Activated CD4-positive, alpha-beta T cell treated with anti-CD3 and anti-CD28 coated beads for 36 hours (primary cell): ENCODE measurements around the gene HS2ST1. TPM values are rescaled to one million over a fixed set of nuclear protein-coding genes. Genes with fewer than 3 reads are reported as not detected.
"Not testable (repeated sequence)": the region's sequence is repeated elsewhere in the genome, so short reads cannot be mapped to it uniquely, and the experiment has no call there.

Experiments used
- ATAC-seq: fragments of 200-7000 bp; cut with Tn5 transposase; one replicate; pipeline ENCODE4 v1.10.0; 2021; ENCODE audit warnings: mild to moderate bottlenecking, moderate library complexity
- CTCF ChIA-PET: fragments of 350-600 bp; sonication (Branson Sonifier 250); formaldehyde crosslinking; loops from one replicate; lab custom pipeline; 2021; ENCODE audit warnings: antibody characterized with exemption; lab: Charles Lee
- POLR2A ChIA-PET: fragments of 350-600 bp; sonication (Branson Sonifier 250); formaldehyde crosslinking; loops from one replicate; lab custom pipeline; 2021; ENCODE audit warnings: antibody characterized with exemption, inconsistent platforms; lab: Charles Lee
- DNase-seq: peaks from one replicate; pipeline ENCODE4 v3.0.0-alpha.2; 2020
- H3K27ac Mint-ChIP-seq: one replicate; pipeline ENCODE4 v1.8.0; 2021; ENCODE audit warnings: mixed read lengths
- H3K27me3 Mint-ChIP-seq: one replicate; pipeline ENCODE4 v1.8.0; 2021; ENCODE audit warnings: mixed read lengths
- H3K36me3 Mint-ChIP-seq: one replicate; pipeline ENCODE4 v1.8.0; 2021; ENCODE audit warnings: low read depth, mixed read lengths
- H3K4me1 Mint-ChIP-seq: one replicate; pipeline ENCODE4 v1.8.0; 2021; ENCODE audit warnings: mixed read lengths
- H3K4me3 Mint-ChIP-seq: one replicate; pipeline ENCODE4 v1.8.0; 2021; ENCODE audit warnings: mild to moderate bottlenecking, moderate library complexity, mixed read lengths
- H3K9me3 Mint-ChIP-seq: one replicate; pipeline ENCODE4 v1.8.0; 2021; ENCODE audit warnings: low read depth, mixed read lengths
- intact Hi-C, 2 experiments: fragments of 100-400 bp; cut with DNase I in 1 of 2; cut with micrococcal nuclease in 1 of 2; formaldehyde crosslinking; loops; one replicate each; pipeline versions ENCODE4 v1.14.2 to v1.15.1; 2022 to 2024; cut with DNase I, micrococcal nuclease
- total RNA-seq, 2 experiments: library from RNA; stranded (reverse); gene quantifications; one replicate each; pipeline ENCODE4 v1.2.3, GENCODE V29; 2021

Gene HS2ST1
- total RNA-seq, 2 experiments from 2014 or later, result 21.3 to 22.2 TPM

DNA sequence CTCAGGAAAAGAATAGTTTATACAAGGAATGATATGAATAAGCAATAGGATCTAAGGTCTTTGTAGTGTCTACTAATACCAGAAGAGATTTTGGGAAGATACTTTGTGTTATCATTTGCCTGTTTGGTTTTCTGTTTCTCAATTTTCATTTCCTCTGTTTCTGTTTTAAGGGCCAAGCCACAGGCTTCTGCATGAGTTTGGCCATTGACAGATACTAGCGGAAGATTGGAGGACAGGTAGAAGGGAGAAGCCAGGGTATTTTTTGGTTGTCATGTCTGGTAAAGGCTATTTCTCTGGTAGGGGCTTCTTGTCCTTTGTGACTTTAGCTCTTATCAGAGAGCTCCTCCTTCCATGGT lies 51.4 kb downstream of the HS2ST1 start:
- Mint-ChIP-seq H3K4me1 (no peaks in the 10 kb centered on the region), H3K9me3 (no peaks in the 10 kb centered on the region), H3K27ac (no peak overlapping the region), H3K4me3 (no peak overlapping the region), H3K36me3 (no peaks in the 10 kb centered on the region), H3K27me3 (no peaks in the 10 kb centered on the region)
- CTCF ChIA-PET, result interaction anchor here (1.0 to 1.2 kb wide), 4 partner anchors 9 to 118 kb away, joined by 3 to 4 read pairs (median 4); no protein-coding TSS in a partner anchor
- no peak for ATAC-seq
- intact Hi-C loops, result loop anchor here (1.0 to 5.0 kb wide), 3 partner anchors 49 to 133 kb away; no protein-coding TSS in a partner anchor
- no peak for DNase-seq
- POLR2A ChIA-PET, result no interaction called here

DNA sequence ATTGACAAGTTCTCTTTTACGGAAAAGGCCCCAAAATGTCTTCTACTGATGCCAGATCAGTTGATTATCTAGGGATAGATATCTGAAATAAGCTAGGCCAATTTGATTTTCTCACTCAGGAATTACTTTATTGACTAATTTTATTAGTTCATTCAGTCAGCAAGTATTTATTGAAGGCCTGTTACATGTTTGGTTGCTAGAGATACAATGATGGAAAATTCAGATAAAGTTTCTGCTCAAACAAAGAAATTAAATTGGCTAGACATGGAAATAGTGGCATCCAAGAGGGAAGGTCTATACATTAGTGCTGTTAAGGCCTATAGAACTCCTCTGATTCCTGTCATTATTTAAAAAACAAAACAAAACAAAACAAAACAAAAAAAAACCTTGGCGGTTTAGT lies 56.5 kb downstream of the HS2ST1 start:
- Mint-ChIP-seq H3K27ac (no peak overlapping the region), H3K36me3 (no peaks in the 10 kb centered on the region), H3K27me3 (no peaks in the 10 kb centered on the region), H3K9me3 (no peaks in the 10 kb centered on the region), H3K4me1 (peaks cover 4% of the 10 kb centered on the region), H3K4me3 (no peak overlapping the region)
- POLR2A ChIA-PET, result no interaction called here
- intact Hi-C loops, result loop anchor here in 1 of 2 experiments (10.0 kb wide), 1 partner anchor 114 kb away; no protein-coding TSS in a partner anchor
- no peak for DNase-seq
- CTCF ChIA-PET, result interaction anchor here (0.6 kb wide), 1 partner anchor 293 kb away, joined by 5 read pairs; no protein-coding TSS in a partner anchor
- no peak for ATAC-seq

DNA sequence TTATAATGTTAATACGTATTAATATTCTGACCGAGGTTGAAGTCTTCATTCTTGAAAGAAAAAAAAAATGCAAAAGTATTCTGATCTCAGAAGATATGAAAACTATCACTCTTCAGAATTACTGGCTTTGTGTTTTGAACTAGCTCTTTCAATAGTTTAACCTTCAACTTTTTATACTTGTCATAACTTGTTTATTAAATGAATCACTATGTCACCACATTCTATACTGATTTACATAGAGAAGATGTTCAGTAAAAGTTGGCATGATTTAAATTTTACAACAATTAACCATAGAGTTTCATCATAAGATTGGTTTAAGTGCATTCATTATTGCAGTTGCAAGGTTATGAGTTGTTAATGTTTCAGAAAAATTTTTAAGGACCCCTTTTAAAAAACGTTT lies 57.3 kb downstream of the HS2ST1 start:
- H3K9me3 Mint-ChIP-seq, result no peaks in the 10 kb centered on the region
- no peak overlapping the region for H3K4me3 Mint-ChIP-seq
- CTCF ChIA-PET, result interaction anchor here (0.6 kb wide), 1 partner anchor 294 kb away, joined by 5 read pairs; no protein-coding TSS in a partner anchor
- H3K4me1 Mint-ChIP-seq, result peaks cover 4% of the 10 kb centered on the region
- peak; percentile 23 for ATAC-seq
- POLR2A ChIA-PET, result interaction anchor here (0.9 kb wide), 1 partner anchor 74 kb away, joined by 4 read pairs; no protein-coding TSS in a partner anchor
- no peaks in the 10 kb centered on the region for H3K36me3 Mint-ChIP-seq
- H3K27me3 Mint-ChIP-seq, result no peaks in the 10 kb centered on the region
- DNase-seq, result no peak
- intact Hi-C loops, result loop anchor here in 1 of 2 experiments (10.0 kb wide), 1 partner anchor 113 kb away; no protein-coding TSS in a partner anchor
- H3K27ac Mint-ChIP-seq, result no peak overlapping the region

- H3K4me1 Mint-ChIP-seq, result peaks cover 4% of the 10 kb centered on the region
- H3K9me3 Mint-ChIP-seq, result no peaks in the 10 kb centered on the region
- POLR2A ChIA-PET, result interaction anchor here (0.9 kb wide), 1 partner anchor 74 kb away, joined by 4 read pairs; no protein-coding TSS in a partner anchor
Observed at GRCh38 chr1:86972262-86972661, 57.8 kb downstream of the HS2ST1 start.

GRCh38 chr1:86975993-86976550 lies 61.6 kb downstream of the HS2ST1 start:
- ATAC-seq (no peak), DNase-seq (no peak)
- ChIA-PET POLR2A (no interaction called here), CTCF (interaction anchor here (0.7 to 1.7 kb wide), 5 partner anchors 10 to 142 kb away, joined by 3 to 7 read pairs (median 4); no protein-coding TSS in a partner anchor)
- intact Hi-C loops, result loop anchor here in 1 of 2 experiments (10.0 kb wide), 1 partner anchor 109 kb away; no protein-coding TSS in a partner anchor
- H3K4me1 Mint-ChIP-seq, result peaks cover 4% of the 10 kb centered on the region
- H3K9me3 Mint-ChIP-seq, result no peaks in the 10 kb centered on the region
- no peaks in the 10 kb centered on the region for H3K27me3 Mint-ChIP-seq
- H3K4me3 Mint-ChIP-seq, result no peak overlapping the region
- peaks cover 1% of the 10 kb centered on the region for H3K36me3 Mint-ChIP-seq
- H3K27ac Mint-ChIP-seq, result no peak overlapping the region

More at GRCh38 chr1:86972262-86972661, 57.8 kb downstream of the HS2ST1 start:
- Mint-ChIP-seq H3K27me3 (no peaks in the 10 kb centered on the region), H3K36me3 (no peaks in the 10 kb centered on the region), H3K4me3 (no peak overlapping the region), H3K27ac (no peak overlapping the region)
- CTCF ChIA-PET, result no interaction called here
- ATAC-seq (no peak), DNase-seq (no peak)
- intact Hi-C loops, result loop anchor here in 1 of 2 experiments (10.0 kb wide), 1 partner anchor 113 kb away; no protein-coding TSS in a partner anchor

GRCh38 chr1:86976664-86977063 lies 62.2 kb downstream of the HS2ST1 start:
- no peak overlapping the region for H3K27ac Mint-ChIP-seq
- H3K27me3 Mint-ChIP-seq, result no peaks in the 10 kb centered on the region
- H3K4me1 Mint-ChIP-seq, result peaks cover 1% of the 10 kb centered on the region
- H3K4me3 Mint-ChIP-seq, result no peak overlapping the region
- CTCF ChIA-PET, result interaction anchor here (0.7 to 1.5 kb wide), 7 partner anchors 14 to 176 kb away, joined by 3 to 7 read pairs (median 3); no protein-coding TSS in a partner anchor
- POLR2A ChIA-PET, result no interaction called here
- peaks cover 1% of the 10 kb centered on the region for H3K36me3 Mint-ChIP-seq
- ATAC-seq (no peak), DNase-seq (no peak)
- intact Hi-C loops, result loop anchor here in 1 of 2 experiments (10.0 kb wide), 1 partner anchor 108 kb away; no protein-coding TSS in a partner anchor
- H3K9me3 Mint-ChIP-seq, result no peaks in the 10 kb centered on the region

GRCh38 chr1:86981482-86982213 lies 67.2 kb downstream of the HS2ST1 start:
- no peak overlapping the region for H3K4me3 Mint-ChIP-seq
- POLR2A ChIA-PET, result no interaction called here
- DNase-seq, result no peak

GRCh38 chr1:86983677-86984076 lies 69.2 kb downstream of the HS2ST1 start:
- CTCF ChIA-PET, result interaction anchor here (0.9 to 1.5 kb wide), 3 partner anchors 9 to 102 kb away, joined by 3 read pairs; no protein-coding TSS in a partner anchor
- POLR2A ChIA-PET, result not testable (repeated sequence)

More at GRCh38 chr1:86981482-86982213, 67.2 kb downstream of the HS2ST1 start:
- Mint-ChIP-seq H3K36me3 (peaks cover 1% of the 10 kb centered on the region), H3K27ac (no peak overlapping the region), H3K4me1 (no peaks in the 10 kb centered on the region), H3K9me3 (no peaks in the 10 kb centered on the region), H3K27me3 (no peaks in the 10 kb centered on the region)
- CTCF ChIA-PET, result no interaction called here
- no peak for ATAC-seq
- intact Hi-C loops, result no loop called here

DNA sequence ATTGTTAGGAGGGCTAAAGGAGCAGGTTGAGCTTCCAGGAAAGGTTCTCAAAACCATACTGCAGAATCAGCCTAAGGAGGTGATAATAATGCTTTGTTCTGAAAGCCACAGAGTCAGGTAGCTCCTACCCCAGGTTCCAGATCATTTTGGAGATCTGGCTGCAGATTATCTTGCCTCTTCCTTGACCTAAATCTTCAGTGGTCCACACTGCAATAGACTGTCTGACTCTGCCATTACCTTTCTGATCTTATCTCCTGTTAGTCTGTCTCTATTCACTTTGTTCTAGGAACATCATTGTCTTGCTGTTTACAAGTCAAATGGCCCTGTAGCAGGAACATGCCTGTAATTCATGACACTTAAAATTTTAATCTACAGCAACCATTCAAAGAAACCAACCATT lies 73.0 kb downstream of the HS2ST1 start:
- no peak overlapping the region for H3K4me3 Mint-ChIP-seq
- intact Hi-C loops, result no loop called here
- no peaks in the 10 kb centered on the region for H3K27me3 Mint-ChIP-seq
- DNase-seq (no peak), ATAC-seq (no peak)
- no peaks in the 10 kb centered on the region for H3K4me1 Mint-ChIP-seq
- no peaks in the 10 kb centered on the region for H3K9me3 Mint-ChIP-seq
- CTCF ChIA-PET, result no interaction called here
- H3K27ac Mint-ChIP-seq, result no peak overlapping the region
- H3K36me3 Mint-ChIP-seq, result no peaks in the 10 kb centered on the region
- POLR2A ChIA-PET, result interaction anchor here (0.6 kb wide), 1 partner anchor 439 kb away, joined by 3 read pairs; no protein-coding TSS in a partner anchor

More at GRCh38 chr1:86983677-86984076, 69.2 kb downstream of the HS2ST1 start:
- H3K27ac Mint-ChIP-seq, DNase-seq, H3K4me1 Mint-ChIP-seq, ATAC-seq, H3K36me3 Mint-ChIP-seq, H3K9me3 Mint-ChIP-seq, H3K27me3 Mint-ChIP-seq, H3K4me3 Mint-ChIP-seq, intact Hi-C loops: not testable (repeated sequence)

- CTCF ChIA-PET, result no interaction called here
- ATAC-seq, result no peak
- POLR2A ChIA-PET, result no interaction called here
Observed at GRCh38 chr1:86988835-86989234, 74.4 kb downstream of the HS2ST1 start.

GRCh38 chr1:86989690-86990089 lies 75.3 kb downstream of the HS2ST1 start:
- H3K4me1 Mint-ChIP-seq, CTCF ChIA-PET, ATAC-seq, H3K27ac Mint-ChIP-seq, H3K36me3 Mint-ChIP-seq, H3K9me3 Mint-ChIP-seq, POLR2A ChIA-PET, DNase-seq, intact Hi-C loops, H3K27me3 Mint-ChIP-seq, H3K4me3 Mint-ChIP-seq: not testable (repeated sequence)

More at GRCh38 chr1:86988835-86989234, 74.4 kb downstream of the HS2ST1 start:
- H3K27me3 Mint-ChIP-seq, result no peaks in the 10 kb centered on the region
- H3K27ac Mint-ChIP-seq, result no peak overlapping the region
- no peaks in the 10 kb centered on the region for H3K36me3 Mint-ChIP-seq
- H3K9me3 Mint-ChIP-seq, result no peaks in the 10 kb centered on the region
- intact Hi-C loops, result no loop called here
- H3K4me3 Mint-ChIP-seq, result no peak overlapping the region
- no peaks in the 10 kb centered on the region for H3K4me1 Mint-ChIP-seq
- no peak for DNase-seq
